Astrocyte of the spinal cord (primary cell): ENCODE measurements around the gene LRWD1.

ENCODE experiments used
- DNase-seq: peaks from one replicate; pipeline ENCODE4 v3.0.0; 2011; ENCODE audit warnings: low read depth, low spot score
- H3K4me3 ChIP-seq: 2 replicates; pipeline ENCODE4 v1.5.1; 2011; ENCODE audit warnings: low read depth, mild to moderate bottlenecking, low read length, moderate library complexity
- in situ Hi-C: cut with HindIII; loops from 2 replicates; pipeline ENCODE4 v1.10.0; 2017; ENCODE audit warnings: low sequenced_read_pairs
- TF ChIP-seq, protein P1 (sequence below): IDR thresholded peaks from 2 replicates; pipeline ENCODE4 v1.5.1; 2012; ENCODE audit warnings: low read depth, mild to moderate bottlenecking, low read length, inconsistent platforms

The LRWD1 gene

DNA sequence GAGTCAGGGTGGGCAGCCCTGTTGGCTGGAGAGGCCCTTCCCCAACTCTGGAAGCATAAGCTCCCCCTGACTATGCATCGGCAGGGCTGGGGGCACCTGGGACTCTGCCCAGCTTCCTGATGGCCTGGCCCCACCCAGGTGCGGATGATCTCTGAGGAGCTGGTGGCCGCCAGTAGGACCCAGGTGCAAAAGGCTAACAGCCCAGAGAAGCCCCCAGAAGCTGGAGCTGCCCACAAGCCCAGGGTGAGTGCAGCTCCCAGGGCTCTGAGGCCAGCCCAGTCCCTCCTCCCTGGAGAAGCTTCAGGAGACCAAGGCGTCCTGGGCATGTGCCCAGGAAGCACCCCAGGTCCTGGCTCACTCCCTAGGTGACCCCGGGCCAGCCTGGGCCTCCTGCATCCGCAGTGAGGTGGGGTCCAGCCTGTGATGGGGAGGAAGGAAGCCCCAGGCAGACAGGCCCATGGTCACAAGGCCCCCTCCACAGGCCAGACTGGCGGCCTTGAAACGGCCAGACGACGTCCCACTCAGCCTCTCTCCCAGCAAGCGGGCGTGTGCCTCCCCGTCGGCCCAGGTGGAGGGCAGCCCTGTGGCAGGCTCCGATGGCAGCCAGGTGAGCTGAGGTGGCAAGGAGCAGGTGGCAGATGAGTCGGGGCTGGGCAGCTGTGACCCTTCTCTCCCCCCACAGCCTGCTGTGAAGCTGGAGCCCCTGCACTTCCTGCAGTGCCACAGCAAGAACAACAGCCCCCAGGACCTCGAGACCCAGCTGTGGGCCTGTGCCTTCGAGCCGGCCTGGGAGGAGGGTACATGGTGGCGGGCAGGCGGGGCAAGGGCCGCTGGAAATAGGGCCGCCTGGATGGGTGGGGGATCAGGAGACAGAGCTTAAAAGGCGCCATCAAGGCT, 3.0 kb downstream of the LRWD1 start:
- no peak for DNase-seq
- no peak overlapping the region for H3K4me3 ChIP-seq
- TF ChIP-seq, protein P1, sequence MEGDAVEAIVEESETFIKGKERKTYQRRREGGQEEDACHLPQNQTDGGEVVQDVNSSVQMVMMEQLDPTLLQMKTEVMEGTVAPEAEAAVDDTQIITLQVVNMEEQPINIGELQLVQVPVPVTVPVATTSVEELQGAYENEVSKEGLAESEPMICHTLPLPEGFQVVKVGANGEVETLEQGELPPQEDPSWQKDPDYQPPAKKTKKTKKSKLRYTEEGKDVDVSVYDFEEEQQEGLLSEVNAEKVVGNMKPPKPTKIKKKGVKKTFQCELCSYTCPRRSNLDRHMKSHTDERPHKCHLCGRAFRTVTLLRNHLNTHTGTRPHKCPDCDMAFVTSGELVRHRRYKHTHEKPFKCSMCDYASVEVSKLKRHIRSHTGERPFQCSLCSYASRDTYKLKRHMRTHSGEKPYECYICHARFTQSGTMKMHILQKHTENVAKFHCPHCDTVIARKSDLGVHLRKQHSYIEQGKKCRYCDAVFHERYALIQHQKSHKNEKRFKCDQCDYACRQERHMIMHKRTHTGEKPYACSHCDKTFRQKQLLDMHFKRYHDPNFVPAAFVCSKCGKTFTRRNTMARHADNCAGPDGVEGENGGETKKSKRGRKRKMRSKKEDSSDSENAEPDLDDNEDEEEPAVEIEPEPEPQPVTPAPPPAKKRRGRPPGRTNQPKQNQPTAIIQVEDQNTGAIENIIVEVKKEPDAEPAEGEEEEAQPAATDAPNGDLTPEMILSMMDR: no peak
- in situ Hi-C loops: no loop called here

DNA sequence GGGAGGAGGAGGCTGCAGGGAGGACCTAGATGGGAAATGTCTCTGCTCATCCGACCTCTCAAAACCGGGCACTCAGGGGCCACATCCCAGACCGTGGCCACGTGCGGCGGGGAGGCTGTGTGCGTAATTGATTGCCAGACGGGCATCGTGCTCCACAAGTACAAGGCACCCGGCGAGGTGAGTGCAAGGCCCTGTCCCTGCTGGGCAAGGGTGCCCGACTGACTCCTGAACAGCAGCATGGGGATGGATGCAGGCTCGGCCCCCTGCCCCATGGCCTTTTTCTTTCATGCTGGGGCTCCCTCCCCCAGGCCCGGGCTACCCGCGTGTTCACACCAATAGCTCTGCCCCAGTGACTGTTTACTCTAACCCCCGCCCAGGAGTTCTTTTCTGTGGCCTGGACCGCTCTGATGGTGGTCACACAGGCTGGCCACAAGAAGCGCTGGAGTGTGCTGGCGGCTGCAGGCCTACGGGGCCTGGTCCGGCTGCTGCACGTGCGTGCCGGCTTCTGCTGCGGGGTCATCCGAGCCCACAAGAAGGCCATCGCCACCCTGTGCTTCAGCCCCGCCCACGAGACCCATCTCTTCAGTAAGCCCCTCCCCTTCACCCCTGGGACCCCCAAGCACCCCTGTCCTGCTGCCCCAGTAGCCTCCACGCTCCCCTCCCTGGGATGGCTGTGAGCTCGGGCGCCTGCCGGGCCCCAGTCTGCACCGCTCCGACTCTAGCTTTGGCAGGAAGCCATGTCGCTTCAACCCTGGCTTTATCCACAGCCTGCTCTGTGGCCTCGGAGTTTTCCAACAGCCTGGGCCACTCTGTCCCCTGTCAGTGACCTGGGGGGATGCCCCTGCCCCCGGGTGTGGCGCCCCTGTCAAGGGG, 3.9 kb downstream of the LRWD1 start:
- DNase-seq: no peak
- H3K4me3 ChIP-seq: no peak overlapping the region
- TF ChIP-seq, protein P1: no peak
- in situ Hi-C loops: no loop called here

DNA sequence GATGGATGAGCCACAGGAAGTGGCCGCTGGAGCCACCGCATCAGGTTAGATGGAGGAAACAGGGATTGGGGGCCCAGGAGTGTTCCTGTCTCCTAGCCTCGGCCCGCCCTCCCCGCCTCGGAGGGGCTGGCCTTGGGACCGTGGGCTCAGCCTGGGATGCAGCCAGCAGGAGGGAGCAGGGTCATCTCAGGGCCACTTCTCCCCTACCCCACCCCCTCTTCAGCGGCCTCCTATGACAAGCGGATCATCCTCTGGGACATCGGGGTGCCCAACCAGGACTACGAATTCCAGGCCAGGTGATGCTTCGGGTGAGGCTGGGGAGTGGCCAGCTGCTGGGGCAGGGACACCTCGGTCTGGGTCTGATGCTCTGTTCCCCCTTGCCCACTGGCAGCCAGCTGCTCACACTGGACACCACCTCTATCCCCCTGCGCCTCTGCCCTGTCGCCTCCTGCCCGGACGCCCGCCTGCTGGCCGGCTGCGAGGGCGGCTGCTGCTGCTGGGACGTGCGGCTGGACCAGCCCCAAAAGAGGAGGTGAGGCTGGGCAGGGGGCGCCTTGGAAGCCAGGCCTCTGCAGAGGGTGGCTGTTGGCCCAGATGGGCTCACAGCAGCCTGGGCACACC, 4.7 kb downstream of the LRWD1 start:
- H3K4me3 ChIP-seq: no peak overlapping the region
- in situ Hi-C loops: no loop called here
- DNase-seq: no peak
- TF ChIP-seq, protein P1: no peak

DNA sequence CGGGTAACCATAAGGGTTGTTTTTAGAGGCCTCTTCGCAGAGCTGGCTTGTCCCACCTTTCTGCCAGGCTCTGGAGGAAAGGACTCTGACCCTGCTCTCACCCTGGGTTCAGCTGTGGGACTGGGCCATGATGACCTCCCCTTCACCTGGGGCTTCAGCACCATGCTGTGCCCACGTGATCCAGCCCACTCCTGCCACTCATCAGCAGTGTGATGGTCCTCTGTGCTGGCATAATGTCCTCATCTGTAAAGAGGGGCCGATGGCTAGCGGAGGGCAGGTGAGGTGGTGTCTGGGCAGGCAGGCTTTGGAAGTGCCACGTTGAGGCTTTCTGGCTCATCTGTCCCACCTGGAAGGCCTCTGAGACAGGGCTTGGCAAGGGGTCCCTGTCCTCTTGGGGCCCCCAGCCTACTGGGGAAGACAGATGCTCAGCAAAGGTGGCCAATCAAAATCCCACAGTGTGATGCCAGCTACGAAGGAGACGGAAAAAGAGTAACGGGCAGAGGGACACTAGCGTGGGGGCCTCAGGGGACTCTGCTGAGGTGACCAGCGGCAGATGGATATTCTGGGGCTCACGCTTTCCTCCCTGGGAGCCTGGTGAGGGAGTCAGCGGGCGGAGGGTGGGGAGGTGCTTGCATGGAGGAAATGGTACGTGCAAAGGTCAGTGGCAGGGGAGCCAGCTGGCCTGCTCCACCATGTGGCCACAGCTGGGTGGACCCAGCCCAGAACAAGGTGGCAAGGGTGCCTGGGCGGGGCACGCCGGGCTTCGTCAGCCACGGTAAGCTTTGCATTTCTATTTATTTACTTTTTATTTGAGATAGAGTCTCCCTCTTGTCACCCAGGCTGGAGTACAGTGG, 5.4 kb downstream of the LRWD1 start:
- H3K4me3 ChIP-seq: no peak overlapping the region
- TF ChIP-seq, protein P1: no peak
- in situ Hi-C loops: no loop called here
- DNase-seq: no peak

DNA sequence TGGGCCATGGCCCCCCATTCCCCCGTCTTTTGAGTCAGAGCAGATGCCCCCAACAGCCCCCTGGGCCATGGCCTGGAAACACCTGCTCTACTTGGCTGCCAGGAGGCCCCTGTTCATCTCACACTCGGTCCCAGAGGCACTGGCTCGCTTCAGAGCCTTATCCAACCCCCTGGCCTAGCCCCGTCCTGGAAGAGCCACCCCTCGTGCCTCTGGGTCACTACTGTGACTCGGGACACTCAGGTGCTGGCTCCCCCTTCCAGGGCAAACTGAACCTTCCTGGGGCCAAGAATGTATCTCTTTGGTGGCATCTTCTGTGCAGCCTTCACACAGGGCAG, 7.0 kb downstream of the LRWD1 start:
- no peak overlapping the region for H3K4me3 ChIP-seq
- DNase-seq: no peak
- in situ Hi-C loops: no loop called here
- TF ChIP-seq, protein P1: no peak
